ENCODE data around the gene KIF13A. TPM values are rescaled to one million over a fixed set of nuclear protein-coding genes. Genes with fewer than 3 reads are reported as not detected.
"Not testable (repeated sequence)": the region's sequence is repeated elsewhere in the genome, so short reads cannot be mapped to it uniquely, and the experiment has no call there.

The KIF13A gene
- total RNA-seq, 1 donor from 2014 or later = 27.8 TPM

GRCh38 chr6:17897681-17898080, 89.8 kb downstream of the KIF13A start:
- DNase-seq = no peak

GRCh38 chr6:17894905-17895304, 92.5 kb downstream of the KIF13A start:
- DNase-seq = no peak

DNA sequence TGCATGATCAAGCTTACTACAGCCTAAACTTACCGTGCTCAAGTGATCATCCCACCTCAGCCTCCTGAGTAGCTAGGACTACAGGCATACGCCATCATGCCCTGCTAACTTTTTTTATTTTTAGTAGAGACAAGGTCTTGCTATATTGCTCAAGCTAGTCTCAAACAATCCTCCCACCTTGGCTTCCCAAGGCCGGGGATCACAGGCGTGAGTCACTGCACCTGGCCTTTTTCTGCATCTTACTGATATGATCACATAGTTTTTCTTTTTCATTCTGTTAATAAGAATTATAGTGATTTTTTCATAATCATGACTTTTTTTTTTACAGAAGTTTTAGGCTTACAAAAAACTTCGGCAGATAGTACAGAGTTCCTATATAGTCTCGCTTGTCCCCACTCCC, 93.2 kb downstream of the KIF13A start:
- DNase-seq = no peak

GRCh38 chr6:17892097-17892686, 95.2 kb downstream of the KIF13A start:
- no peak for DNase-seq

GRCh38 chr6:17890309-17890708, 97.1 kb downstream of the KIF13A start:
- no peak for DNase-seq

- DNase-seq = not testable (repeated sequence)
Observed at GRCh38 chr6:17889777-17890176, 97.7 kb downstream of the KIF13A start.

DNA sequence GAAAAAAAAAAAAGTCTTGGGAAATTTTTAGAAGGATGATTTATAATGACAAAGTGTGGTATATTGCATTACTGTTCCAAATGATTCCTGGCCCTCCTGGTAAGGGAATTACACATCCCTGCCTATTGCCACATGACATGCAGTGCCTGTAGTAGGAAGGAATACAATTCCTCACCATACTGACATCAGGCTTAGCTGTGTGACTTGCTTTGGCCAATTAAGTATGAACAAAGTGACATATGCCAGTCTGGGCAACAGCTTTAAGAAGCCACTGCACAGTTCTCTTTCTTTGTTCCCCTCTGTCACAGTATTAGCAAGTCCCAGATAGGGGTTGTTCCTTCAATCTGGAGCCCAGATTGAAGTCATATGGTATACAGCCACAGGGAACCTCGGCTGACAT, 100.5 kb downstream of the KIF13A start:
- DNase-seq = no peak

- no peak for DNase-seq
Observed at GRCh38 chr6:17885889-17886576, 101.4 kb downstream of the KIF13A start.

- no peak for DNase-seq
Observed at GRCh38 chr6:17884498-17885478, 102.6 kb downstream of the KIF13A start.

DNA sequence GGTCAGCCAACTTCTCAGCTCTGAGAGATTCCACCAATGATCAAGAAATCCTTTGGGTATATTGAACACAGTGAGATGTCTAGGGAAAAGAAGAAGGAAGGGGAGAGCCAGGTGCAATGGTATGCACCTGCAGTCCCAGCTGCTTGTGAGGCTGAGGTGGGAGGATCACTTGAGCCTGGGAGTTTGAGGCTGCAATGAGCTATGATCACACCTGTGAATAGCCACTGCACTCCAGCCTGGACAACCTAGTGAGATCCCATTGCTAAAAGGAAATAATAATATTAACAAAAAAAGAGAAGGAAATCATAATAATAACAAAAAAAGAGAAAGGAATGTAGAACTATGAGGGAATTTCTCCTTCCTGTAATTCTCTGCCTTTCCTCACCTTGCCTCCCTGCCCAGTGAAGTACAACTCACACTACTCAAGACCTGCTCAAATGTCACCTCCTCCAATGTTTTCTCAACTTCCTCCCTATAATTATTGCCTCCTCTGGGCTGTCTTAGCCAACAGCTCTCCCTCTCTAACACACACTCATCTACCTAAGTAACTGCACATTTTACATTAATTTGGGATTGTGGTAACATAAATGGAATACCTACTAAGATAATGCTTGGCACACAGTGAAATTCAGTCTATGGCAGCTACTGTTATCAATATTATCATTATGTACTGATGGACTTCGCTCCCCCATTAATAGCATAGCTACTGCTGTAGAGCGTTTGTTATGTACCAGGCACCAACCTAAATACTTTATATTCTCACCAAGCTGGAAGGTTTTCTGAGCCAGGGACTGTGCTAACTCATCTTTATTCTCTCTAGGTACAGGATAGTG, 103.6 kb downstream of the KIF13A start:
- no peak for DNase-seq

DNA sequence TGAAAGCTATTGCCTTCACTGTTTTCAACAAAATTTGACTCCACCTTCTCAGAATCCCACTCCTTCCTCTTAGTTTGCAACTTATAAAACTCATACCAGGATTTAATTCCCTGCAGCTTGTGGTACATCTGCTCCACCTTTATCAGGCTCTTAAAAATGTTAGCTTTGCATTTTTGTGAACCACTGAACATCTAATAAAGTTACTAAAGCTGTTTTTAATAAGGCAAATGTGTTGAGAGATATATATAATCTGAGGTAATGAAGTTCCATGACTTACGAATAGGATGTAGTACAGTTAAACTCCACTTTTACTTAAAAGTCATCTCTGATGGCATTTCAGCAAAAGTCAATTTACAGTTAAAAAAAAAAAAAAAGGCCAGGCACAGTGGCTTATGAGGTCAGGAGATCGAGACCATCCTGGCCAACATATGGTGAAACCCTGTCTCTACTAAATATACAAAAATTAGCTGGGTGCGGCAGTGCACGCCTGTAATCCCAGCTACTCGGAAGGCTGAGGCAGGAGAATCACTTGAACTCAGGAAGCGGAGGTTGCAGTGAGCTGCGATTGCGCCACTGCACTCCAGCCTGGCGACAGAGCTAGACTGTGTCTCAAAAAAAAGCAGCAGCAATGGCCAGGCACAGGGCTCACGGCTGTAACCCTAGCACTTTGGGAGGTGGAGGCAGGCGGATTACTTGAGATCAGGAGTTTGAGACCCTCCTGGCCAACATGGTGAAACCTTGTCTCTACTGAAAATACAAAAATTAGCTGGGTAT, 106.2 kb downstream of the KIF13A start:
- DNase-seq = no peak

DNA sequence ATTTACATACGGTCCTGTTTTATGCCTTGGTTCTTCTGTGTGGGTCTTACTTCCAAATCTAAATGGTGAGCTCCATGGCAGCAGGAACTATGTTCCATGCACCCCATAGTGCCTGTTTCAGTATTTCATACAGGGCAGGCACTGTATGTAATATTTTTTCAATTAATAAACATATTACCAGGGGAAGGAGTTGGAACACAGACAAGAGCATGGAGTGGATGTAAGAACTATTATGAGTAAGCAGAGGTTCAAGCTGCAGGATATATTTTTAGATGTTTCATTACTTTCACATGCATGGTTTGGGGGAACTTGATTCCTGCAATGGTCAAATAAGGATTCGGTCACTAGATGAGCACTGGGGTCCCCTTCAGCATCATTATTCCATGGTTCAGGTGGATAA, 108.3 kb downstream of the KIF13A start:
- DNase-seq = no peak

DNA sequence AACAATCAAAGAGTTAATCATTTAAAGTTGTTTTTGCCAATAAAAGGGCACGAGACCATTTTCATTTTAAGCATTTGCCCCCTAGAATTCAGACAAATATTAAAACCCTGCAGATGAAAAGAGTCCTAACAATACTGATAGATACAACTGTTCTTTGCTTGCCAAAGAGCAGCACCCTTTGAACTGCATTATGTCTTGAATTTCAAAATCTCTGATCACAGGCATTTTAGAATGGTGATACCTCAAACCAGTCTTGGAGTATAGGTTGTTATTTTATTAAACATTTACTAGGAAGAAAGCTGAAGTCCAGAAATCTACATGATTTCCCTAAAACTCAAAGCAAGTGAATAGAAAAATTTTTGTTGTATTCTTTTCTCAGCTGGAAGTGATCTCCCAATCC, 108.7 kb downstream of the KIF13A start:
- no peak for DNase-seq

DNA sequence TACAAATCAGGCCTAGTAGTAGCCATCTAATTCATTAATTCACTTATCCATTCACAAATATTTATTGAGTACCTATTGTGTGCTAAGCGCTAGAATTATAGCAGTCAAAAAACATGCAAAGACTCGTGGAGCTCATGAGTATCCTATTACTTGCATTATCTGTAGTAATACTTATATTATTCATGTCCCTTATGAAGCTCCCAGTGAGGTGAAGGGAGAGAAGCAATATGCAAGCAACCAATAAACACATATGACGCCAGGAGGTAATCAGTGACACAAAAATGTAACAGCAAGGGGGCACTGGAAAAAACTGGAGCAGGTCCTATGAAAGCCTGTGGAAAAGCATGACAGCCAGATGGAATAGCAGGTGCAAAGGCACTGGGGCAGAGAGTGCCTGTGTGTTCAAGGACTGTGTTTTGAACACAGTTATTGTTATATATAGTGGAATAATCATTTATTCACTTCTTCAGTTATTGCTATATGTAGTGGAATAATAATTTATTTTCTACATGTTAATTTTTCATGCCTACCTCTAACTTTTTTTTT, 109.5 kb downstream of the KIF13A start:
- DNase-seq = no peak

GRCh38 chr6:17877196-17877894, 110.1 kb downstream of the KIF13A start:
- DNase-seq = no peak

GRCh38 chr6:17874753-17875152, 112.7 kb downstream of the KIF13A start:
- no peak for DNase-seq

DNA sequence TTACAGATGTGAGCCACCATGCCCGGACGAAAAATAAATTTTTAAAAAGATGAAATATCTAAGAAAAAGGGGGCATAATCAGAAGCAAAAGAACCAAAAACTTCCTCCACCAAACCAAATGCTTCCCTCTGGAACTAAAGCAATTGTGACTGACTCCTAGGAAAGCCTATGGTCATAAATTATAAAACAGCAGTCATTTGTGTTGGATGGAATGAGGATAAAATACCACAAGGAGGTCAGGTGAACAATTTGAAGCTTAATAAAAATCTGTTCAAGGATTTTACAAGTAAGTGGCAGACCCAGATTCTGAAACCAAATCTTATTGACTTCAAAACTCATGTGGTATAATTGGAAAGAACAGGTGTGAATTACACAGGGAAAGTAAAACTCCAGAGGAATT, 114.5 kb downstream of the KIF13A start:
- DNase-seq = no peak

DNA sequence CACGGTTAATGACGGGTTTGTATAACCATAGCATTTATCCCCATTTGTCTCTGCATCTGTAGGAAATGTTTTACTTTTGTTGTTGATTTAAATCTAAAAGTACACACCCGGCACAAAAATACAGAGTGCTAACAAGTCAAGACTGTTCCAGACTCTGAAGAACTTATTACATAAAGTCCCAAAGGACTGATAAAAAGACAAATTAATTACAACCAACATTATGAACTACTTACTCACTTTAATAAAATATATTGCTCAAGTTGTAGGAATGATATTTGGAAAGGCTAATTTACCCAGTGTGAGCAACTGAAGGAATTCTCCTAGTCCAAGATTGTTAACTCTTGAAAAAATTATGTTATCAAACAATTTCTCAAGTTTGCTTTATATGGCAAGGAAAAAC, 115.6 kb downstream of the KIF13A start:
- no peak for DNase-seq

DNA sequence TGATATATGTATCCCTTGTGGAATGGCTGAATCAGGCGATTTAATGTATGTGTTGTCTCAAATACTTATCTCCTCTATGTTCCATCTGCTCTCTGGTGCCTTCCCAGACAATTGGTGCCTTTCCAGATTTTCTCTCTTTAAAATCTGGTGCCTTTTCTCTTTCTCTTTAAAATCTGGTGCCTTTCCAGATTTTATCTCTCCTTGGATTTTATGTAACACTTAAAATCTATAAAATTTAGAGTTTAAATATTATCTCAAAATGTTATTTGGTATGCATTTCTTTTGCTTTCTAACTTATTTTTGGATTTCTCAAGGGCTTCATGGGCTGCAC, 116.3 kb downstream of the KIF13A start:
- no peak for DNase-seq

DNA sequence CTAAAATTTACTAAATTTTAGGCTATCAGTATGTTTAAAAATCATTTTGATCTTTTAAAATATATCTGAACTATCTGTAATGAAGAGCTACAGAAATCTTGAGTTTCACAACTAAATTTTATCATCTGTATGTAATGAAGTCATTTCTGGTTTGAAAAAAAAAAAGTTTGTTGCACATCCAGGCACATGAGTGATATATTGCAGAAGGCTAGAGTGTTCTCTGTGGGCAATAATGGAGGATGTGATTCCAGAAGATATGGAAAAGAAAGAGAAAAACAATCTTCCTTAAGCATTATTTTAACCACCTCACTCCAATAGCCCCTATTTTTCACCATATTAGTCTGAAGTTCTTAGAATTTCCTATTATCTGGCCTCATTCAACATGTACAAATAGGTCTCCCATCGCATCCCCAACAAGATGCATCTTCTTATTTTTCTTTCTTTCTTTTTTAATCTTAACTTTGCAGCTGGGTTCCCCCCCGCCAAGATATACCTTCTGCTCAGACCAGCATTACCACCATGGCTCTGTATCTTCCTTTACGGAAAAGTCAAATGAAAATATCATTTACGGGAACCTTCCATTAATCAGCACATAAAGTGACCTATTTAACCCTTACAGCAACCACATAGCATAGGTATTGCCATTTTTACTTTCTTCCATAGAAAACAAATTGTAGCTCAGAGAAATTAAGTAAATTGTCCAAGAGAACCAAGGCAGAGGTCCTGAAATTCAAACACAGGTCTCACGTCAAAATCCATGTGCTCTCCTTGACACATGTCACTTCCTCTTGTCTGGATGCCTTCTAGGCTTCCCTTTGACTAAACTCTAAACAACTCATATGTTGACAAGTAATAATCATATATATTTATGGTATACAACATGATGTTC, 116.9 kb downstream of the KIF13A start:
- no peak for DNase-seq

All from occipital lobe (tissue), 2 donors.